ENCODE data around the gene SLC24A4. TPM values are rescaled to one million over a fixed set of nuclear protein-coding genes. Genes with fewer than 3 reads are reported as not detected.

SLC24A4 gene
- total RNA-seq, 2 experiments from 2014 or later, result not detected

DNA sequence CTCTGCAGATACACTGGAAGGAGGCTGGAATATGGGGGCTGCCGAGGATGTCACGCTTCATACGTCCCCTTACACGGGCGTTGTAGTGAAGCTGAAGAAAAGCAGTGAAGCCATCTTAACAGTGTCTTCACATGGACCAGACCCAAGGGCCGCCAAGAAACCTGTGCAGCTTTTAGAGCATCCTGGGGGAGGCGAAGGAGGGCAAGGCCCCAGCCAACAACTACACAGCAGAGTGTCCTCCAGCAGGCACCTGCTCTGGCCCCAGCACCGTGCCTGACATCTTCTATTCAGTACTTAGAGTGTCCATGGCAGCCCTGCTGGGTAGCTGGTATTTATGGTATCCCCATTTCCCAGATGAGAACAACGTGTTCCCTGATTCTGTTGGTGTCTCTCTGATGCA, 141.8 kb downstream of the SLC24A4 start:
- DNase-seq (no peak), ATAC-seq (no peak)
- Mint-ChIP-seq H3K9me3 (peaks cover 9% of the 10 kb centered on the region), H3K27ac (no peak overlapping the region), H3K4me3 (no peak overlapping the region), H3K27me3 (no peaks in the 10 kb centered on the region), H3K4me1 (ENCODE audit: low read depth) (peaks cover 34% of the 10 kb centered on the region), H3K36me3 (ENCODE audit: low read depth) (no peaks in the 10 kb centered on the region)
- intact Hi-C loops (cut with micrococcal nuclease), result no loop called here
- TF ChIP-seq, protein P1, sequence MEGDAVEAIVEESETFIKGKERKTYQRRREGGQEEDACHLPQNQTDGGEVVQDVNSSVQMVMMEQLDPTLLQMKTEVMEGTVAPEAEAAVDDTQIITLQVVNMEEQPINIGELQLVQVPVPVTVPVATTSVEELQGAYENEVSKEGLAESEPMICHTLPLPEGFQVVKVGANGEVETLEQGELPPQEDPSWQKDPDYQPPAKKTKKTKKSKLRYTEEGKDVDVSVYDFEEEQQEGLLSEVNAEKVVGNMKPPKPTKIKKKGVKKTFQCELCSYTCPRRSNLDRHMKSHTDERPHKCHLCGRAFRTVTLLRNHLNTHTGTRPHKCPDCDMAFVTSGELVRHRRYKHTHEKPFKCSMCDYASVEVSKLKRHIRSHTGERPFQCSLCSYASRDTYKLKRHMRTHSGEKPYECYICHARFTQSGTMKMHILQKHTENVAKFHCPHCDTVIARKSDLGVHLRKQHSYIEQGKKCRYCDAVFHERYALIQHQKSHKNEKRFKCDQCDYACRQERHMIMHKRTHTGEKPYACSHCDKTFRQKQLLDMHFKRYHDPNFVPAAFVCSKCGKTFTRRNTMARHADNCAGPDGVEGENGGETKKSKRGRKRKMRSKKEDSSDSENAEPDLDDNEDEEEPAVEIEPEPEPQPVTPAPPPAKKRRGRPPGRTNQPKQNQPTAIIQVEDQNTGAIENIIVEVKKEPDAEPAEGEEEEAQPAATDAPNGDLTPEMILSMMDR (IDR thresholded peaks at IDR 0.05), result no peak
- ChIA-PET CTCF (interaction anchor here (1.4 kb wide), 1 partner anchor 326 kb away, joined by 3 read pairs; no protein-coding TSS in a partner anchor), POLR2A (no interaction called here)

DNA sequence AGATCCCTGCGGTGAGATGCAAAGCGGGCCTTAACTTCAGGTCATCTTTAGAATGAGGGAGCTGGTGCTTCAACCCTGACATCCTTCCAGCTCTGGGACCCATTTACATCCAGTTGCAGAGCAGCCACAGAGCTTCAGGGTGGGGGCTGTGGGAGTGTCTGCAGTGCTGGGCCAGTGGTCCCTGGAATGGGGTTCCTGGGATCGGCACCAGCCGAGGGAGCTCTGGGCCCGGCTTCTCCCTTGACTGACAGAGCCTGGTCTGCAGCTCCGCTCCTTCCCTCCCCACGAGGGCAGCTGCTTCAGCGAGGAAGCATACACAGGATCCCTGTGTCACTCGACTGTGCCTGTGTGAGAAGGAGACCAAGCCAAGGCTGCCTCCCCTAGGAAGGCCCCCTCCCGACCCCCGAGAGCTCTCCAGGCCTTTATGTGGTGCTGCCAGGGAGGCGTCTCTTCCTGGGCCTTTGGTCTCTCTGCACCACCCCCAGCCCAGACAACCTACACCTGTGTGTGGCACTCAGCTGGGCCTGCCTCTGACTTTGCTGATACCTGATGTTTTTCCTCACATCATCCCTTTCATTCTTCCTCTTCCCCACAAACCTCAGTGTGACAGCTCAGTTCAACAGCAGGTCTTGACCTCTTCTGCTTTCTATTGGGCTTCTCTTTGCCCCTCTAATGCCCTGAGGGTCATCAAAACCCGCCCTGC, 142.5 kb downstream of the SLC24A4 start:
- Mint-ChIP-seq H3K4me1 (ENCODE audit: low read depth) (peaks cover 26% of the 10 kb centered on the region), H3K27ac (no peak overlapping the region)
- CTCF ChIA-PET, result interaction anchor here (1.2 to 1.4 kb wide), 3 partner anchors 114 to 327 kb away, joined by 3 to 5 read pairs (median 3); no protein-coding TSS in a partner anchor

DNA sequence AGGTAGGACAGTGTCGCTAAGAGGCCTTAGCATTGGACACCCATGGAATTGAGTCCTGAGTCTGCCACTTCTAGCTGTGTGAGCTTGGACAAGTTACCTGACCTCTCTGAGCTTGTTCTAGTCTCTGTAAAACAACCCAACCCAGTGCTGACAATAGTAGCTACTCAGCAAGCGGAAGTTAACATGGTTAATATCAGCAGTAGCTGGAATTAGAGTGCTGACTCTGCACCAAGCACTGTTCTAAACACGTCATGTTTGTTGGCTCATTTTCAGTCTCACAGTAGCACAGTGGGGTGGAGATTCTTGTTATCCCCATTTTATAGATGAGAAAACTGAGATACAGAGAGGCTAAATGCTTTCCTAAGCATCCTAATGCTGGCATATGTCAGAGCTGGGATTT, 143.1 kb downstream of the SLC24A4 start:
- H3K36me3 Mint-ChIP-seq (ENCODE audit: low read depth), result no peaks in the 10 kb centered on the region
- H3K9me3 Mint-ChIP-seq, result peaks cover 9% of the 10 kb centered on the region
- ChIA-PET POLR2A (no interaction called here), CTCF (interaction anchor here (1.2 to 1.4 kb wide), 4 partner anchors 19 to 328 kb away, joined by 3 to 5 read pairs (median 3); no protein-coding TSS in a partner anchor)
- peaks cover 21% of the 10 kb centered on the region for H3K4me1 Mint-ChIP-seq (ENCODE audit: low read depth)
- DNase-seq (no peak), ATAC-seq (no peak)
- H3K27me3 Mint-ChIP-seq, result no peaks in the 10 kb centered on the region
- TF ChIP-seq, protein P1 (IDR thresholded peaks at IDR 0.05), result no peak
- H3K27ac Mint-ChIP-seq, result no peak overlapping the region
- intact Hi-C loops (cut with micrococcal nuclease), result no loop called here
- no peak overlapping the region for H3K4me3 Mint-ChIP-seq

More for the DNA sequence above, 142.5 kb downstream of the SLC24A4 start:
- Mint-ChIP-seq H3K36me3 (ENCODE audit: low read depth) (no peaks in the 10 kb centered on the region), H3K9me3 (peaks cover 9% of the 10 kb centered on the region), H3K27me3 (no peaks in the 10 kb centered on the region), H3K4me3 (no peak overlapping the region)
- intact Hi-C loops (cut with micrococcal nuclease), result no loop called here
- POLR2A ChIA-PET, result no interaction called here
- no peak for DNase-seq
- ATAC-seq, result no peak
- TF ChIP-seq, protein P1 (IDR thresholded peaks at IDR 0.05), result no peak

DNA sequence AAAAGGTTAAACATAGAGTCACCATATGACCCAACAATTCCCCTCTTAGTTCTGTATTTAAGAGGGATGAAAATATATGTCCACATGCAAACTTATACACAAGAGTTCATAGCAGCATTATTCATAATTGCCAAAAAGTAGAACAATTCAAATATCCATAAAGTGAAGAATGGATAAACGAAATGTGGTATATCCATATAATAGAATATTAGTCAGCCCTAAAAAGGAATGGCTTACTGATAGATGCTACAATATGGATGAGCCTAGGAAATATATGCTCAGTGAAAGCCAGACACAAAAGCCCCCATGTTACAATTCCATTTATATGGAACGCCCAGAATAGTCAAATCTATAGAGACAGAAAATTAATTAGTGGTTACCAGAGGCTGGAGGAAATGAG, 146.6 kb downstream of the SLC24A4 start:
- H3K27ac Mint-ChIP-seq, result no peak overlapping the region
- H3K4me3 Mint-ChIP-seq, result no peak overlapping the region
- no peaks in the 10 kb centered on the region for H3K36me3 Mint-ChIP-seq (ENCODE audit: low read depth)
- peaks cover 10% of the 10 kb centered on the region for H3K4me1 Mint-ChIP-seq (ENCODE audit: low read depth)
- DNase-seq (no peak), ATAC-seq (no peak)
- TF ChIP-seq, protein P1 (IDR thresholded peaks at IDR 0.05), result no peak
- intact Hi-C loops (cut with micrococcal nuclease), result no loop called here
- ChIA-PET POLR2A (no interaction called here), CTCF (no interaction called here)
- peaks cover 9% of the 10 kb centered on the region for H3K9me3 Mint-ChIP-seq
- H3K27me3 Mint-ChIP-seq, result no peaks in the 10 kb centered on the region

DNA sequence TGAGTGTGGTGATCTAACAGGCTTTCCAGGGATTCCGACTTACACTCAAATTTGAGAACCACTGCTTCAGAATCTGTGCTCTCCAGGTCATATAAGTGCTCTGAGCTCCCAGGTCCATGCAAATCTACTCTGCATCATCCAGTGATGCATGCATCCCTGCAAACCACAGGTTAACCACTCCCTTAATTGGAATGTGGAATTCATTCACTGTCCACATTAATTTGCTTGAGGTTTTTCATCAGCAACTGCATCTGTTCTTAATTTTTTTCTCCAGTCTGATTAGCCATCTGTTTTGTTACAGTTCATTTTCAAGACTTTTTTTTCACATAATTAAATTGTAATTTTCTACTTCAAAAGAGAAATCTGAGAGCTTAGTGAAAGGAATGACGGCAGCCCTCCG, 147.2 kb downstream of the SLC24A4 start:
- H3K36me3 Mint-ChIP-seq (ENCODE audit: low read depth), result no peaks in the 10 kb centered on the region
- TF ChIP-seq, protein P1 (IDR thresholded peaks at IDR 0.05), result no peak
- H3K27ac Mint-ChIP-seq, result no peak overlapping the region
- DNase-seq (no peak), ATAC-seq (no peak)
- no peaks in the 10 kb centered on the region for H3K27me3 Mint-ChIP-seq
- H3K4me3 Mint-ChIP-seq, result no peak overlapping the region
- peaks cover 10% of the 10 kb centered on the region for H3K4me1 Mint-ChIP-seq (ENCODE audit: low read depth)
- POLR2A ChIA-PET, result no interaction called here
- peaks cover 9% of the 10 kb centered on the region for H3K9me3 Mint-ChIP-seq
- CTCF ChIA-PET, result no interaction called here
- intact Hi-C loops (cut with micrococcal nuclease), result no loop called here
